Osteocyte (in vitro differentiated cells): ENCODE results near the gene C6orf89. TPM values are rescaled to one million over a fixed set of nuclear protein-coding genes. Genes with fewer than 3 reads are reported as not detected.

Experiments used
- DNase-seq: peaks from one replicate; pipeline ENCODE4 v3.0.0; 2021; ENCODE audit warnings: mixed read lengths; ENCODE audit not compliant: unreplicated experiment; ENCODE audit errors: extremely low spot score
- H3K27ac Mint-ChIP-seq: one replicate; pipeline ENCODE4 v1.8.0; 2021; ENCODE audit warnings: mild to moderate bottlenecking, mixed read lengths; ENCODE audit not compliant: unreplicated experiment
- H3K27me3 Mint-ChIP-seq: one replicate; pipeline ENCODE4 v1.8.0; 2021; ENCODE audit warnings: mixed read lengths; ENCODE audit not compliant: unreplicated experiment
- H3K36me3 Mint-ChIP-seq: one replicate; pipeline ENCODE4 v1.8.0; 2021; ENCODE audit warnings: mixed read lengths; ENCODE audit not compliant: unreplicated experiment
- H3K4me1 Mint-ChIP-seq: one replicate; pipeline ENCODE4 v1.8.0; 2021; ENCODE audit warnings: mixed read lengths; ENCODE audit not compliant: unreplicated experiment
- H3K4me3 Mint-ChIP-seq: one replicate; pipeline ENCODE4 v1.8.0; 2021; ENCODE audit warnings: mild to moderate bottlenecking, moderate library complexity, mixed read lengths; ENCODE audit not compliant: unreplicated experiment
- H3K9me3 Mint-ChIP-seq: one replicate; pipeline ENCODE4 v1.8.0; 2021; ENCODE audit warnings: mixed read lengths; ENCODE audit not compliant: unreplicated experiment
- total RNA-seq: library from RNA; stranded (reverse); gene quantifications from 2 replicates; pipeline ENCODE4 v1.2.1, GENCODE V29; 2021
- TF ChIP-seq, protein P1 (sequence below): fragments of 200-600 bp; sonication (generic); IDR thresholded peaks from 2 replicates; pipeline ENCODE4 v1.5.0; 2021; ENCODE audit warnings: antibody characterized with exemption, mild to moderate bottlenecking, moderate library complexity

Gene C6orf89
- total RNA-seq, 1 donor from 2014 or later = 71.2 TPM

DNA sequence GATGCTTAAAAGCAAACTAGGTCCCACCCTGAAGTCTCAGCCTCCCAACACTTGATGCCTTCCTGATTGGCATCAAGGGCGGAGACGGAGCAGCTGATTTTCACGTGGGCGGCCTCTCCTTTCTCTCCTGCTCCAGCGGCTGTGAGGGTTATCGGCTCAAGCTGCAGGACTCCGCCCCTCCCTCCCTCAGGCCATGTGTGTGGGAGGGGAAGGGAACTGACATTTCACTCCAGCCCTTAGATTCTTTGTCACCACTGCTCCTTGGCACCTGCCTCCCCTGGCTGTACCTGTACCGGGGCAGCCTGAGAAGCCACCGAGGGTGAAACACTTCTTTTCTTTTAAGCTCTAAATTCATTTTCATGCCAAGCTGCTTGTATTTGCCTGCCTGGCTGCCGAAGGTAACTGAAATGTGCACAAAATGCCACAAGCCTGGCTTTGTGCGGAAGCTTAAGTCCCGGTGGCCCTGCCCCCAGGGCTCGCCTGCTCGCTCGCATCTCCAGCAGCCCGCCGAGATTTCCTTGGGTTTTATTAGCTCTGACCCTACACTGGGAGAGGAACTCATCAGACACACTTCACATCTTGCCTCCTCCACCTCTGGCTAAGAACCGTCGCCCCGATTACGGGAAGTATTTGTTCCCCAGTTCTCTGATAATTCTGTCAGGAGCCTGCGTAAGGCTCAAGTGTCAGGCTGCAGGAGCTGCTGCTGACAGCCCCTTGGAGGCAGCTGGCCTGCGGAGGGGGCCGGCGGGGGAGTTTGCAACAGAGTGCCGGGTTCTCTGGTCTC is 36.9 kb upstream of the C6orf89 start:
- Mint-ChIP-seq H3K36me3 (peaks cover 4% of the 10 kb centered on the region), H3K9me3 (peaks cover 4% of the 10 kb centered on the region), H3K4me3 (no peak overlapping the region), H3K27me3 (no peaks in the 10 kb centered on the region), H3K27ac (no peak overlapping the region), H3K4me1 (peaks cover 22% of the 10 kb centered on the region)
- no peak for DNase-seq
- TF ChIP-seq, protein P1, sequence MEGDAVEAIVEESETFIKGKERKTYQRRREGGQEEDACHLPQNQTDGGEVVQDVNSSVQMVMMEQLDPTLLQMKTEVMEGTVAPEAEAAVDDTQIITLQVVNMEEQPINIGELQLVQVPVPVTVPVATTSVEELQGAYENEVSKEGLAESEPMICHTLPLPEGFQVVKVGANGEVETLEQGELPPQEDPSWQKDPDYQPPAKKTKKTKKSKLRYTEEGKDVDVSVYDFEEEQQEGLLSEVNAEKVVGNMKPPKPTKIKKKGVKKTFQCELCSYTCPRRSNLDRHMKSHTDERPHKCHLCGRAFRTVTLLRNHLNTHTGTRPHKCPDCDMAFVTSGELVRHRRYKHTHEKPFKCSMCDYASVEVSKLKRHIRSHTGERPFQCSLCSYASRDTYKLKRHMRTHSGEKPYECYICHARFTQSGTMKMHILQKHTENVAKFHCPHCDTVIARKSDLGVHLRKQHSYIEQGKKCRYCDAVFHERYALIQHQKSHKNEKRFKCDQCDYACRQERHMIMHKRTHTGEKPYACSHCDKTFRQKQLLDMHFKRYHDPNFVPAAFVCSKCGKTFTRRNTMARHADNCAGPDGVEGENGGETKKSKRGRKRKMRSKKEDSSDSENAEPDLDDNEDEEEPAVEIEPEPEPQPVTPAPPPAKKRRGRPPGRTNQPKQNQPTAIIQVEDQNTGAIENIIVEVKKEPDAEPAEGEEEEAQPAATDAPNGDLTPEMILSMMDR = no peak

DNA sequence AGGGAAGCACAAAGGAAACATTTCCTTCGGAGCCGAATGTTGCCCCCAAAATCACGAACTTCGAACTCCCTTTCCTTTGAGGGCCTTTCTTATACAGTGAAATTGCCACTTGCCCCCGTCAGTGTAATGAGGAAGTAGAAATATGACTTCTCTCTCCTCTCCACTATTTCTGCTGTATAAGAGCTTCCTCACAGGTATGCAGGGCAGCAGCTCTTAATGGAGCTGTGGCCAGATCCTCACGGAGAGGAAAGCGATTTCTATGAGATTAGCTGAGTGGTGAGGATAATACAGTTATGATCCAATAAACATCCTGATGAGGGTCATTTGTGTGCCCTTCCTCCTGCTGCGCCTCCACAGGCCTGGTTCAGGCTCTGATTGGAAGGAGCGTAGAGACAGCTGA is 35.7 kb upstream of the C6orf89 start:
- no peak for DNase-seq
- Mint-ChIP-seq H3K36me3 (peaks cover 6% of the 10 kb centered on the region), H3K4me3 (no peak overlapping the region), H3K27me3 (no peaks in the 10 kb centered on the region), H3K9me3 (peaks cover 4% of the 10 kb centered on the region), H3K4me1 (peaks cover 22% of the 10 kb centered on the region), H3K27ac (no peak overlapping the region)
- TF ChIP-seq, protein P1 = no peak

DNA sequence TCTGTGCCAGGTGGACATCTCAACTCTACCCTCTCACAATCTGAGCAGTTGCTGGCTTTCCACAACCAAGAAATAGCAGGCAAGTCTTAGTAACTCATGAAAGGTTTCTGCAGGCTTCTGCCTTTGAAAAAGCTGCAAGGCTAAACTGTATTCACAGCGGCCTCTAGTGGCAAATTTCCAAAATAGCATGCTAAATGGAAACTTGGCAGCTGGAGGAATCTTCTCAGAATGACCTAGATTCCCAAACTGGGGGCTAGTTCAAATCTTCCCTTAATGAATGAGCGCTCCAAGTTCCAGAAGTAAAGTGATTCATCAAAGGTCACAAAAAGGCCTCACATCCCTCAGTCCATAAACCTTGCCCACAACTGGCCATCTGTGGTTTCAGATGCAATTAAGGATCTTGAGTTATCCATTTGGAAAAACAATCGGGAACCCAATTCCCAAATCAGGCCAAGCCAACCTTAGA is 34.6 kb upstream of the C6orf89 start:
- H3K27ac Mint-ChIP-seq = no peak overlapping the region
- H3K36me3 Mint-ChIP-seq = peaks cover 10% of the 10 kb centered on the region
- H3K4me3 Mint-ChIP-seq = no peak overlapping the region
- H3K4me1 Mint-ChIP-seq = peaks cover 22% of the 10 kb centered on the region
- H3K9me3 Mint-ChIP-seq = peaks cover 4% of the 10 kb centered on the region
- TF ChIP-seq, protein P1 = peak; percentile 76
- DNase-seq = no peak
- H3K27me3 Mint-ChIP-seq = no peaks in the 10 kb centered on the region

DNA sequence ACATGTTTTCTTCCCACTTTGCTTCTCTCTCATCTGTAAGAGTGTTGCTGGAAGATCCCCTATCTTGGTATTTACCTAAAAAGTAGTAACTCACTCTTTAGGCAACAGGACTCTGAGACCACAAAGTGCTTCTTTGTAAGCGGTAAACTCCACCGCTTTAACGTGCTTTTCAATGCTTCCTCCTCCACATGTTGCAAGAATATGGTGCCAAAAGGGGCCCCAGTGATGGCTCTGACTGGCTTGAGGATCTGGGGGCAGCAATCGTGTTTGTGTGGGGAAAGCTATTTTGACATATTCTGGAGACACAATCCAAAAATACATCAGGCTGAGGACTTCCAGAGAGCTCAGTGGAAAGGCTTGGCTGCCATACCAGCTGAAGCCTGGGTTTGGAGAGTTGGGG is 34.1 kb upstream of the C6orf89 start:
- TF ChIP-seq, protein P1 = no peak
- no peak overlapping the region for H3K4me3 Mint-ChIP-seq
- no peak for DNase-seq
- peaks cover 13% of the 10 kb centered on the region for H3K36me3 Mint-ChIP-seq
- H3K27me3 Mint-ChIP-seq = no peaks in the 10 kb centered on the region
- peaks cover 4% of the 10 kb centered on the region for H3K9me3 Mint-ChIP-seq
- peaks cover 22% of the 10 kb centered on the region for H3K4me1 Mint-ChIP-seq
- no peak overlapping the region for H3K27ac Mint-ChIP-seq

DNA sequence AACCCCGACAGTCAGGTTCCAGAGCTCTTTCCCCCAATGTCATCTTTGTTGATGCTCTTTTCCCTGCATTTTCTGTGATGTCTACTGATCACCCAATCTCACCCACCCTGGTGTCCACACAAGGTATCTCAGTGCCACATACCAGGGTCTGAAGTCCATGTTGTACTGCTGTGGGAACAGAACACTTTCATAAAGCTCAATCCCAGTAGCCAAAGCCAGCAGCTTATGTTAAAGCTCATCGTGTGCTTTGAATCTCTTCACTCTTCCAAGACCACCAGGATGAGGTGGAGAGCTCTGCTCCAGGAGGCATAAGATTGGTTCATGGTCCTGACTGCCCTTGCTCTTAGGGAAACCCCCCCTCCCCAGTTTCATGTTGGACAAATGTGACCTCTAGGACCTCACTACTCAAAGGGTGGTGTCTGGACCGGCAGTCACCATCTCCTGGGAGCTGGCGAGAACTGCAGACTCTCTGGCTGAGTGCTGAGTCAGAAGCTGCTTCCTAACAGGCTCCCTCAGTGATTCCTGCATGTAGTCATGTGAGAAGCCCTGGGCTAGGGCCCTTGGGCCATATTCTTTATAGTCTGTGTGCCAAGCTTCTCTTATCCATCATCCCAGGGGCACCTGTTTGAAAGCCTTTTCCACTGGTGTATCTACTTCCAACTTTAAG is 33.1 kb upstream of the C6orf89 start:
- no peak overlapping the region for H3K4me3 Mint-ChIP-seq
- H3K36me3 Mint-ChIP-seq = peaks cover 14% of the 10 kb centered on the region
- TF ChIP-seq, protein P1 = no peak
- peaks cover 22% of the 10 kb centered on the region for H3K4me1 Mint-ChIP-seq
- no peak for DNase-seq
- peak overlapping the region; percentile 15 for H3K27ac Mint-ChIP-seq
- peaks cover 4% of the 10 kb centered on the region for H3K9me3 Mint-ChIP-seq
- no peaks in the 10 kb centered on the region for H3K27me3 Mint-ChIP-seq
